Endothelial cell of umbilical vein (primary cell): ENCODE data around the gene TMEM167A. TPM values are rescaled to one million over a fixed set of nuclear protein-coding genes. Genes with fewer than 3 reads are reported as not detected.

Experiments used
- BruUV-seq: library from RNA; stranded (reverse); fragments of 400-500 nt; replicated peaks from 2 replicates; lab custom pipeline; 2021; lab: Mats Ljungman, UMichigan
- CTCF ChIA-PET: fragments of 300-600, 350-600 bp; sonication (Branson Sonifier 250); formaldehyde crosslinking; loops from one replicate; lab custom pipeline; 2021; ENCODE audit warnings: antibody characterized with exemption, inconsistent platforms; lab: Charles Lee
- POLR2A ChIA-PET: fragments of 300-600, 350-600 bp; sonication (Branson Sonifier 250); formaldehyde crosslinking; loops from one replicate; lab custom pipeline; 2021; ENCODE audit warnings: antibody characterized with exemption, inconsistent platforms; lab: Charles Lee
- DNase-seq: peaks from one replicate; pipeline ENCODE4 v3.0.0-alpha.2; 2011; ENCODE audit warnings: low read depth, low spot score
- FAIRE-seq: peaks from 2 replicates; lab custom pipeline; 2011; peaks lifted over from hg19 to GRCh38; lab: Jason Lieb, UNC
- H2AFZ ChIP-seq: 2 replicates; pipeline ENCODE4 v1.6.0; 2012; ENCODE audit warnings: low read depth, low read length, control low read depth, inconsistent platforms
- H3K27ac ChIP-seq: 2 replicates; pipeline ENCODE4 v1.5.1; 2011; ENCODE audit warnings: low read depth, mild to moderate bottlenecking, control low read depth, low read length, moderate library complexity; ENCODE audit not compliant: insufficient read depth
- H3K27me3 ChIP-seq, 2 experiments: 2 replicates each; pipeline versions ENCODE4 v1.6.0 to v1.6.1; 2011; ENCODE audit warnings: low read length in 2 of 2, mixed read lengths in 1 of 2; ENCODE audit not compliant: control insufficient read depth in 2 of 2, insufficient read depth in 2 of 2
- H3K36me3 ChIP-seq, 2 experiments: 2 replicates in 1 of 2; 3 replicates in 1 of 2; pipeline ENCODE4 v1.5.1; 2011; ENCODE audit warnings: low read length in 2 of 2, mild to moderate bottlenecking in 1 of 2, moderate library complexity in 1 of 2; ENCODE audit not compliant: control insufficient read depth in 2 of 2, insufficient read depth in 2 of 2; ENCODE audit errors: extremely low read depth in 1 of 2
- H3K4me1 ChIP-seq: 3 replicates; pipeline ENCODE4 v1.5.1; 2011; ENCODE audit warnings: mild to moderate bottlenecking, low read length; ENCODE audit not compliant: control insufficient read depth, insufficient read depth; ENCODE audit errors: extremely low read depth
- H3K4me2 ChIP-seq: 2 replicates; pipeline ENCODE4 v1.6.1; 2011; ENCODE audit warnings: low read length, control low read depth, mixed read lengths; ENCODE audit not compliant: insufficient read depth
- H3K4me3 ChIP-seq, 3 experiments: fragments of 200-600 bp in 1 of 3; sonication (generic), shearing (Covaris generic) in 1 of 3; replicated peaks in 1 of 3; 2 replicates each; pipeline ENCODE4 v1.5.1; 2011 to 2016; ENCODE audit warnings: control low read depth in 3 of 3, low read length in 3 of 3, mild to moderate bottlenecking in 2 of 3, inconsistent platforms in 1 of 3, low read depth in 1 of 3, moderate library complexity in 1 of 3; ENCODE audit not compliant: insufficient read depth in 1 of 3
- H3K79me2 ChIP-seq: 2 replicates; pipeline ENCODE4 v1.6.0; 2012; ENCODE audit warnings: low read length, inconsistent platforms; ENCODE audit not compliant: control insufficient read depth, insufficient read depth
- H3K9ac ChIP-seq: replicated peaks from 2 replicates; pipeline ENCODE3; 2011; ENCODE audit warnings: low read length, control low read depth; ENCODE audit not compliant: insufficient read depth; ENCODE audit errors: extremely low read depth
- H3K9me1 ChIP-seq: replicated peaks from 3 replicates; pipeline ENCODE4 v1.6.0; 2011; ENCODE audit warnings: mild to moderate bottlenecking, low read length; ENCODE audit not compliant: control insufficient read depth, insufficient read depth; ENCODE audit errors: extremely low read depth
- H3K9me3 ChIP-seq: replicated peaks from 2 replicates; pipeline ENCODE4 v1.5.1; 2012; ENCODE audit warnings: low read length, inconsistent platforms; ENCODE audit not compliant: control insufficient read depth, insufficient read depth
- H4K20me1 ChIP-seq: replicated peaks from 2 replicates; pipeline ENCODE3; 2011; ENCODE audit warnings: mild to moderate bottlenecking, low read length; ENCODE audit not compliant: control insufficient read depth, insufficient read depth; ENCODE audit errors: extremely low read depth
- CTCF ChIP-seq, 2 donors: IDR thresholded peaks; 1 replicate in 1 of 2; 2 replicates in 1 of 2; pipeline ENCODE4 v1.5.1; 2011; ENCODE audit warnings: low read length in 2 of 2, mild to moderate bottlenecking in 2 of 2, moderate library complexity in 2 of 2, control low read depth in 1 of 2, inconsistent platforms in 1 of 2, low read depth in 1 of 2; ENCODE audit not compliant: insufficient read depth in 1 of 2; ENCODE audit errors: extremely low read depth in 1 of 2
- EZH2 ChIP-seq: IDR thresholded peaks from 2 replicates; pipeline ENCODE4 v1.6.1; 2012; ENCODE audit warnings: borderline replicate concordance, low read depth, mild to moderate bottlenecking, moderate library complexity, low read length, inconsistent platforms; ENCODE audit not compliant: severe bottlenecking
- FOS ChIP-seq: IDR thresholded peaks from 2 replicates; pipeline ENCODE4 v1.6.1; 2011; ENCODE audit warnings: mild to moderate bottlenecking, low read length, moderate library complexity, borderline replicate concordance; ENCODE audit not compliant: insufficient read depth
- GATA2 ChIP-seq: IDR thresholded peaks from 2 replicates; pipeline ENCODE4 v1.7.0; 2011; ENCODE audit warnings: low read depth, mild to moderate bottlenecking, moderate library complexity, mixed read lengths, low read length; ENCODE audit not compliant: insufficient read length, insufficient read depth
- JUN ChIP-seq: IDR thresholded peaks from 2 replicates; pipeline ENCODE4 v1.6.1; 2011; ENCODE audit warnings: borderline replicate concordance, low read depth; ENCODE audit not compliant: insufficient read length, insufficient read depth
- MAX ChIP-seq: IDR thresholded peaks from 2 replicates; pipeline ENCODE4 v1.6.1; 2011; ENCODE audit not compliant: insufficient read depth, insufficient read length
- MYC ChIP-seq: IDR thresholded peaks from one replicate; pipeline ENCODE4 v1.6.1; 2011; ENCODE audit warnings: mild to moderate bottlenecking, low read depth, low read length
- POLR2A ChIP-seq: IDR thresholded peaks from 2 replicates; pipeline ENCODE4 v1.6.1; 2012; ENCODE audit warnings: low read depth, mild to moderate bottlenecking, control low read depth, low read length
- POLR2AphosphoS5 ChIP-seq: IDR thresholded peaks from 2 replicates; pipeline ENCODE4 v1.6.1; 2012; ENCODE audit warnings: low read depth, mild to moderate bottlenecking, control low read depth, low read length, moderate library complexity; ENCODE audit not compliant: insufficient read depth
- dilution Hi-C: fragments of 300-500 bp; cut with MboI; formaldehyde crosslinking; loops from one replicate; pipeline ENCODE4 v1.15.0; 2019; ENCODE audit warnings: low sequenced_read_pairs; ENCODE audit not compliant: extremely low pct_ligation_motif_present
- intact Hi-C: fragments of 100-400 bp; cut with micrococcal nuclease; formaldehyde crosslinking; loops from one replicate; pipeline ENCODE4 v1.10.0; 2022
- polyA plus RNA-seq, 4 experiments: library from polyadenylated mRNA; depleted of rRNA in 3 of 4; stranded (reverse) in 3 of 4; unstranded in 1 of 4; fragments of >200 nt; gene quantifications; 2 replicates each; pipeline versions ENCODE4 v1.2.1 to v1.2.3, GENCODE V29; 2011 to 2012; ENCODE audit warnings: missing spikeins in 1 of 4
- total RNA-seq: library from RNA; stranded (reverse); gene quantifications from 2 replicates; pipeline ENCODE4 v1.2.3, GENCODE V29; 2021

Gene TMEM167A
- total and polyA plus RNA-seq, 2 donors (not counting 3 experiments of a cell fraction or from before 2014, with no cell fraction given): 20.2 to 64.4 TPM

GRCh38 chr5:83029912-83030311 is 47.3 kb downstream of the TMEM167A start:
- no peak for TF ChIP-seq GATA2
- no peak for TF ChIP-seq CTCF (IDR thresholded peaks at IDR 0.05; ENCODE audit: extremely low read depth in 1 of 2, insufficient read depth in 1 of 2, low read depth in 1 of 2, low read length in 2 of 2)
- no peak for TF ChIP-seq JUN
- no peak for TF ChIP-seq POLR2A
- TF ChIP-seq POLR2AphosphoS5: no peak
- TF ChIP-seq MAX: no peak
- no peak for TF ChIP-seq EZH2
- TF ChIP-seq MYC: no peak
- TF ChIP-seq FOS: no peak
- Histone ChIP-seq H3K27me3 (peaks cover 0 to 1% of the 10 kb centered on the region in 2 experiments), H3K27ac (no peak overlapping the region), H4K20me1 (no peaks in the 10 kb centered on the region), H3K9me3 (no peaks in the 10 kb centered on the region), H3K79me2 (no peaks in the 10 kb centered on the region), H3K9me1 (no peaks in the 10 kb centered on the region), H3K4me3 (no peak overlapping the region), H2AFZ (no peak overlapping the region), H3K4me2 (no peak overlapping the region), H3K36me3 (no peaks in the 10 kb centered on the region), H3K4me1 (no peaks in the 10 kb centered on the region), H3K9ac (no peak overlapping the region)
- BruUV-seq: no TSS peak
- ChIA-PET POLR2A (no interaction called here), CTCF (no interaction called here)
- intact Hi-C loops (no loop called here), dilution Hi-C loops (no loop called here)
- DNase-seq: no peak
- FAIRE-seq: no peak
